ENCODE results near the gene LPIN1.
A peak's percentile ranks its signal among the peaks of the same experiment; 100 is the strongest.
"Not testable (repeated sequence)": the region's sequence is repeated elsewhere in the genome, so short reads cannot be mapped to it uniquely, and the experiment has no call there.

The LPIN1 gene

DNA sequence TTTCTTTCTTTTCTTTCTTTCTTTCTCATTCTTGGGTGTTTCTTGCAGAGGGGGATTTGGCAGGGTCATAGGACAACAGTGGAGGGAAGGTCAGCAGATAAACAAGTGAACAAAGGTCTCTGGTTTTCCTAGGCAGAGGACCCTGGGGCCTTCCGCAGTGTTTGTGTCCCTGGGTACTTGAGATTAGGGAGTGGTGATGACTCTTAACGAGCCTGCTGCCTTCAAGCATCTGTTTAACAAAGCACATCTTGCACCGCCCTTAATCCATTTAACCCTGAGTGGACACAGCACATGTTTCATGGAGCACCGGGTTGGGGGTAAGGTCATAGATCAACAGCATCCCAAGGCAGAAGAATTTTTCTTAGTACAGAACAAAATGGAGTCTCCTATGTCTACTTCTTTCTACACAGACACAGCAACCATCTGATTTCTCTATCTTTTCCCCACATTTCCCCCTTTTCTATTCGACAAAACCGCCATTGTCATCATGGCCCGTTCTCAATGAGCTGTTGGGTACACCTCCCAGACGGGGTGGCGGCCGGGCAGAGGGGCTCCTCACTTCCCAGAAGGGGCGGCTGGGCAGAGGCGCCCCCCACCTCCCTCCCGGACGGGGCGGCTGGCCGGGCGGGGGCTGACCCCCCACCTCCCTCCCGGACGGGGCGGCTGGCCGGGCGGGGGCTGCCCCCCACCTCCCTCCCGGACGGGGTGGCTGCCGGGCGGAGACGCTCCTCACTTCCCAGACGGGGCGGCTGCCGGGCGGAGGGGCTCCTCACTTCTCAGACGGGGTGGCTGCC is 12.9 kb downstream of the LPIN1 start:
- H3K4me3 Mint-ChIP-seq; H3K36me3 Mint-ChIP-seq (ENCODE audit: low read depth); ATAC-seq; H3K9me3 Mint-ChIP-seq; H3K27me3 Mint-ChIP-seq; DNase-seq: not testable (repeated sequence)
- peak overlapping the region; percentile 50 for H3K27ac Mint-ChIP-seq
- H3K4me1 Mint-ChIP-seq = peaks cover 69% of the 10 kb centered on the region

DNA sequence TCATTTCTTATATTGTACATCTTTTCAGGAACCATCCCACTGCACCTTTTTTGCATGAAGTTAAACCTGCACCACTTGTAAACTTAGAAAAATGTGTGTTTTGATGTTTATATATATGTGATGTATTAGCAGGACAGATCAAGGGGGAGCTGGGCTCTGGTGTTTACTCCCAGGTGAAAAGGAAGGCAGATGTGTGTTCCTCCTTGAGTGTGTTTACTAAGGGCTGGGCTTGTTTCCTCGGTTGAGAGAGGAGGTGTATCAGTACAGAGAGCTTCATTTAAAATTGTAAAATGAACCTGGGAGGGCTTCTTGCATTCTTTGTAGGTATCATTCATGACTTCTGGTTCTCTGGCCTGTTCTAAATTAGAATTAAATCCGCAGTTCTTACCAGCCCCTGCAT is 14.8 kb downstream of the LPIN1 start:
- Mint-ChIP-seq H3K27me3 (no peaks in the 10 kb centered on the region), H3K36me3 (ENCODE audit: low read depth) (peaks cover 16% of the 10 kb centered on the region), H3K27ac (peak overlapping the region; percentile 63), H3K9me3 (no peaks in the 10 kb centered on the region), H3K4me3 (no peak overlapping the region), H3K4me1 (peaks cover 51% of the 10 kb centered on the region)
- no peak for ATAC-seq
- DNase-seq = no peak

GRCh38 chr2:11762031-11762430 is 15.6 kb downstream of the LPIN1 start:
- H3K4me3 Mint-ChIP-seq = no peak overlapping the region
- no peak for DNase-seq
- no peaks in the 10 kb centered on the region for H3K9me3 Mint-ChIP-seq
- peak overlapping the region; percentile 63 for H3K27ac Mint-ChIP-seq
- H3K4me1 Mint-ChIP-seq = peaks cover 43% of the 10 kb centered on the region
- ATAC-seq = no peak
- H3K27me3 Mint-ChIP-seq = no peaks in the 10 kb centered on the region
- H3K36me3 Mint-ChIP-seq (ENCODE audit: low read depth) = peaks cover 19% of the 10 kb centered on the region

- ATAC-seq = no peak
- peaks cover 24% of the 10 kb centered on the region for H3K36me3 Mint-ChIP-seq (ENCODE audit: low read depth)
- H3K27me3 Mint-ChIP-seq = no peaks in the 10 kb centered on the region
Observed at GRCh38 chr2:11762799-11763461, 16.5 kb downstream of the LPIN1 start.

DNA sequence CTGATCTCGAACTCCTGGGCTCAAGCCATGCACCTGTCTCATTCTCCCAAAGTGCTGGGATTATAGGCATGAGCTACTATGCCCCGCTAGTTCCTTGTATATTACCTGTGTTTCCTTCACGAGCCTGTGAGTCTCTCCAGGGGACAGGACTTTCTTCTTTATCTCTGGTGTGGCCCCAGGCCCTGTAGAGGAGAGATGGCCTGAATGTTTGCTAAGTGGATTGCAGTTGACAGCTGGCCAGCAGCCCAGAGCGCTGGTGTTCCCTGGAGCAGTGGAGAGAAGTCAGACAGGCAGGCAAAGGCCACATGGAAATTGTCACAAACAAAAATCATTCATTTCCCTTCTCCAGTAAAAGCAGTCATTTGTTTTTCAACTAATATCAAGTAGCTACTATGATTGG is 17.9 kb downstream of the LPIN1 start:
- Mint-ChIP-seq H3K36me3 (ENCODE audit: low read depth) (peaks cover 24% of the 10 kb centered on the region), H3K27ac (no peak overlapping the region), H3K4me3 (no peak overlapping the region), H3K4me1 (peaks cover 22% of the 10 kb centered on the region), H3K9me3 (no peaks in the 10 kb centered on the region), H3K27me3 (no peaks in the 10 kb centered on the region)
- DNase-seq = no peak
- no peak for ATAC-seq

More at GRCh38 chr2:11762799-11763461, 16.5 kb downstream of the LPIN1 start:
- no peak for DNase-seq
- Mint-ChIP-seq H3K4me3 (no peak overlapping the region), H3K4me1 (peaks cover 34% of the 10 kb centered on the region), H3K9me3 (no peaks in the 10 kb centered on the region), H3K27ac (no peak overlapping the region)

DNA sequence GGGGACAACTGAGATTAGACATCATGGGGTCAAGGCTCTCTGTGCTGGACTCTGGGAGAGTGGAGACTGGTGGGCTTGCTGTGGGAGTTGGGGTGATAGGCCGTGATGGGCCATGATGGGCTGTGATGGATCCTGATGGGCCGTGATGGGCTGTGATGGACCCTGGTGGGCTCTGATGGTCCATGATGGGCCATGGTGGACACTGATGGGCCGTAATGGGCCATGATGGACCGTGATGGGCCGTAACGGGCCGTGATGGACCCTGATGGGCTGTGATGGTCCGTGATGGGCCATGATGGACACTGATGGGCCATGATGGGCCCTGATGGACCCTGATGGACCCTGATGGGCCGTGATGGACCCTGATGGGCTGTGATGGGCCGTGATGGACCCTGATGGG is 18.5 kb downstream of the LPIN1 start:
- Mint-ChIP-seq H3K36me3 (ENCODE audit: low read depth) (peaks cover 24% of the 10 kb centered on the region), H3K4me1 (peaks cover 22% of the 10 kb centered on the region), H3K4me3 (no peak overlapping the region), H3K9me3 (no peaks in the 10 kb centered on the region), H3K27me3 (no peaks in the 10 kb centered on the region), H3K27ac (no peak overlapping the region)
- ATAC-seq (no peak), DNase-seq (no peak)

DNA sequence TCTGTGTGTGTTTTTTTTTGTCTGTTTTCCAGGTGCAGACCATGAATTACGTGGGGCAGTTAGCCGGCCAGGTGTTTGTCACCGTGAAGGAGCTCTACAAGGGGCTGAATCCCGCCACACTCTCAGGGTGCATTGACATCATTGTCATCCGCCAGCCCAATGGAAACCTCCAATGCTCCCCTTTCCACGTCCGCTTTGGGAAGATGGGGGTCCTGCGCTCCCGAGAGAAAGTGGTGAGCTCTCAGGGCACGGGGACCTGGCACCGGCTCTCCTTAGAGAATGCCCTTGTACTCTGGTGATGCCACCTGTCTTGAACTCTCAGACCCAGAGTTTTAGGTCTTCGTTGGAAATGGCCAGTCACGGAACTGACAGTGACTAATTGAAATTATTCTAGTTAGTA is 19.1 kb downstream of the LPIN1 start:
- no peak for ATAC-seq
- Mint-ChIP-seq H3K27me3 (no peaks in the 10 kb centered on the region), H3K36me3 (ENCODE audit: low read depth) (peaks cover 27% of the 10 kb centered on the region), H3K9me3 (no peaks in the 10 kb centered on the region), H3K4me1 (peaks cover 20% of the 10 kb centered on the region), H3K27ac (no peak overlapping the region), H3K4me3 (no peak overlapping the region)
- DNase-seq = no peak

GRCh38 chr2:11766016-11766415 is 19.6 kb downstream of the LPIN1 start:
- Mint-ChIP-seq H3K36me3 (ENCODE audit: low read depth) (peaks cover 31% of the 10 kb centered on the region), H3K4me1 (peaks cover 16% of the 10 kb centered on the region), H3K27me3 (no peaks in the 10 kb centered on the region), H3K4me3 (no peak overlapping the region), H3K9me3 (no peaks in the 10 kb centered on the region), H3K27ac (no peak overlapping the region)
- no peak for DNase-seq
- ATAC-seq = no peak

DNA sequence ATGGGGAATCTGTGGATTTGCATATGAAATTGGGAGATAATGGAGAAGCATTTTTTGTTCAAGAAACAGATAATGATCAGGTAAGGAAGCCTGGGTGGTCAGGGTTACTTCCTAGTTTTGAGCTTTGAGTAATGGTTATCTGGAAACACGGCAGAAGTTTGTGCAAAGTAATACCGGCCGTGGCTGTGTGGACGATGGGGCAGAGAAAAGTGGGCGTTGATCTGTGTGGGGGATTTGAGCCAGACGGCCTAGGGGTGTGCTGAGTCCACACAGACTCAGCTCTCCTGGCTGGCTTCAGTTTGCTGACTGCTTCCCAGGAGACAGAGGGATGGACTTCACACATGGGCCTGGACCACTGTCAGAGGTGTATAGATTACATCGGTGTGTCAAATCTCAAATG is 21.3 kb downstream of the LPIN1 start:
- Mint-ChIP-seq H3K27me3 (no peaks in the 10 kb centered on the region), H3K27ac (no peak overlapping the region), H3K4me3 (no peak overlapping the region), H3K36me3 (ENCODE audit: low read depth) (peaks cover 38% of the 10 kb centered on the region), H3K9me3 (no peaks in the 10 kb centered on the region), H3K4me1 (peaks cover 5% of the 10 kb centered on the region)
- ATAC-seq (no peak), DNase-seq (no peak)

DNA sequence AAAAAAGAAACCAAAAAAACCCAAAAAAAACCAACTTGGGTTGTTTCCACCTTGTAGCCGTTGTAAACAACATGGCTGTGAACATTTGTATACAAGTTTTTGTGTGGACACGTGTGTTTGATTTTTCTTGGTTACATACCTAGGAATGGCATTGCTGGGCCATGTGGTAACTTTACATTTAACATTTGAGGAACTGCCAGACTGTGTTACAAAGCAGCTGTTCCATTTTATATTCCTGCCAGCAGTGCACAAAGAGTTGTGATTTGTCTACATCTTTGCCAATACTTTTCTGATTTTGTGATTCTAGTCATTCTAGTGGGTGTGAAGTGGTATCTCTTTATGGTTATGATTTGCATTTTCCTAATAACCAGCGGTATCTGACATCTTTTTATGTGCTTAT is 22.5 kb downstream of the LPIN1 start:
- no peak for DNase-seq
- H3K27ac Mint-ChIP-seq = no peak overlapping the region
- H3K9me3 Mint-ChIP-seq = no peaks in the 10 kb centered on the region

DNA sequence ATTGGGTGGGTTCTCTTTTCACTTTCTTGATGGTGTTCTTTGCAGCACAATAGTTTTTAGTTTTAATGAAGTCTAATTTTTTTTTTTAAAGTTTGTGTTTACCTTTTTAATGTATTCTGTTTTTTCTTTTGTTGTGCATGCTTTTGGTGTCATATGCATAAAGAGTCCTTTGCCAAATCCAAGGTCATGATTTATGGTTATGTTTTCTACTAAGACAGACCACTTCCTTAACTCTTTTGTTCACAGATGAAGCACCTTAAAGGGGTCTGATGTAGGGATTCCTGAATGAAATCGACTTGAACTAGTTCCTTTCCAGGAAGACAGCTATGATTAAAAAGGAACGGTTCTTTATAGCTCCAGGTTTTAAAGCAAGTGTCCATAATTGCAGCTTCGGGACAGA is 23.1 kb downstream of the LPIN1 start:
- peaks cover 13% of the 10 kb centered on the region for H3K4me1 Mint-ChIP-seq
- no peak overlapping the region for H3K4me3 Mint-ChIP-seq
- no peaks in the 10 kb centered on the region for H3K27me3 Mint-ChIP-seq
- no peak overlapping the region for H3K27ac Mint-ChIP-seq
- ATAC-seq = no peak
- peaks cover 53% of the 10 kb centered on the region for H3K36me3 Mint-ChIP-seq (ENCODE audit: low read depth)
- no peaks in the 10 kb centered on the region for H3K9me3 Mint-ChIP-seq
- no peak for DNase-seq

More for the DNA sequence above, 22.5 kb downstream of the LPIN1 start:
- no peak for ATAC-seq
- H3K4me3 Mint-ChIP-seq = no peak overlapping the region
- peaks cover 47% of the 10 kb centered on the region for H3K36me3 Mint-ChIP-seq (ENCODE audit: low read depth)
- H3K4me1 Mint-ChIP-seq = peaks cover 7% of the 10 kb centered on the region
- H3K27me3 Mint-ChIP-seq = no peaks in the 10 kb centered on the region

DNA sequence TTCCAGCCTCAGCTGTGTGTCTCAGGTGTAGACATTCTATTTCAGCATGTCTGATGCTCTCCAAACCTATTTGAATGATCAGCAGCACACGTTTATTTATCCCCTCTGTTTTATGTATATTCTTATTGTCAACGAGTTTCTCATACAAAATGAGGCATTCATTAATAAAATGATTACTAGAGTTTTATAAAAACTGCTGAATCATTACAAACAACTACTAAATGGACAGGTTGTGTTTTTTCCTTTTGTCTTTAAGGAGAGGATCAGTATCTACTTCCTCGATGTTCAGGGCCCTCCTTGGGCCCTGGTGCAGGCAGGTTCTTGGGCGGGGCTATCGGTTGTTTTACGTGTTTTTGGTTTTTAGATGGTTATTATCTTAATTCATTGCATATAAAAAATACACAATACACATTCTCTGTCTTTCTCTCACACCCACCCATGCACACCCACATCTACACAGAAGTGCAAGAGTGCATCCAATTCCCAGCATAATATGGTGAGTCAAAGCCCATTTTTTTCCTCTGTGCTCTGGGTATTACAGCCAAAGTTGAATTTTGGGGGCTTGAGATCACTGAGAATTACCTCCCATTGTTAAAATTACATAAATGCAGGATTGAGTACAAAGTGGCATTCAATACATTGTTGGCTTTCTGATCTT is 24.2 kb downstream of the LPIN1 start:
- DNase-seq = no peak
- ATAC-seq = no peak
- Mint-ChIP-seq H3K36me3 (ENCODE audit: low read depth) (peaks cover 53% of the 10 kb centered on the region), H3K27ac (peak overlapping the region; percentile 72), H3K27me3 (no peaks in the 10 kb centered on the region), H3K9me3 (no peaks in the 10 kb centered on the region), H3K4me1 (peaks cover 24% of the 10 kb centered on the region), H3K4me3 (no peak overlapping the region)

DNA sequence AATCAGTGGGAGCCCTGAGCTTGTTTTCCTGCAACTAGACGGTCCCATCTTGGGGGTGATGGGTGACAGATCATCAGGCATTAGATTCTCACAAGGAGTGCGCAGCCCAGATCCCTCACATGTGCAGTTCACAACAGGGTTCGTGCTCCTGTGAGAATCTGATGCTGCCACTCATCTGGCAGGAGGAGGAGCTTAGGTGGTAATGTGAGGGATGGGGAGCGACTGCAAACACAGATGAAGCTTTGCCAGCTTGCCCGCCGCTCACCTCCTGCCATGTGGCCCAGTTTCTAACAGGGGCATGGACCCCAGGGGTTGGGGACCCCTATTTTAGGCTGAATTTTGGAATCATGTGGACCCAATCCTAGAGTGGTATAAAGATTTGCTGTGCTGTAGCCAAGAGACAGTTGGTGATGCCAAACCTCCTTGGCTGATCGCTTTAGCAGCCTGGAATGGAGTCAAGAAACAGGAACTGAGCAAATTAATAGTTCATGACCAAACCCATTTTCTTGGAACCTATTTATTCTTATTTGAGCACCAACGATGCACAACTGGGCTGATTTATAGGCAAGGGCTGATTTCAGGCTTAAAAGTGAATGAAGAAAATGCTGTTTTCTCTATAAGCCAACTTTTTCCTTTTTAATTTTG is 25.7 kb downstream of the LPIN1 start:
- Mint-ChIP-seq H3K36me3 (ENCODE audit: low read depth) (peaks cover 46% of the 10 kb centered on the region), H3K4me1 (peaks cover 31% of the 10 kb centered on the region), H3K27me3 (no peaks in the 10 kb centered on the region), H3K4me3 (no peak overlapping the region), H3K27ac (no peak overlapping the region), H3K9me3 (no peaks in the 10 kb centered on the region)
- DNase-seq (no peak), ATAC-seq (no peak)

DNA sequence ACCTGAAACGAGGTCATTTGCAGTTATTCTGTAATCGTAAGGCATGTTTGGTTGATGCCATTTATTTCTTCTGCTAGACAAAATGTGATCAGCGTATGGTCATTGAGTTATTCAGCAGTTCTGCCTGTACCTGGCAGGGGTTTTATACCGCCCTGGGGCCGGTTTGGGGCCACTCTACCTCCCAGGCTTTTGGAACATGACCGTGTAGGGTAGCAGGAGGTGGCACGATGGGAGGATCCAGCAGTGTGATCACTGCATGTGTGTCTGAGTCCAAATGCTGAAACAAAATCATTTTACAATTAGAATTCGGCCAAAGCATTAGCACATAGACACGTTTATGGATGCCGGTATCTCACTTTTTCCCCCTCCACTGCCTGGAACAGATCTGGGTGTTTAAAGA is 26.7 kb downstream of the LPIN1 start:
- no peak for DNase-seq
- Mint-ChIP-seq H3K27ac (no peak overlapping the region), H3K27me3 (no peaks in the 10 kb centered on the region), H3K36me3 (ENCODE audit: low read depth) (peaks cover 49% of the 10 kb centered on the region), H3K9me3 (no peaks in the 10 kb centered on the region), H3K4me3 (no peak overlapping the region), H3K4me1 (peaks cover 41% of the 10 kb centered on the region)
- ATAC-seq = no peak
